ENCODE results near the gene PHC1.

- TF ChIP-seq, protein P1, sequence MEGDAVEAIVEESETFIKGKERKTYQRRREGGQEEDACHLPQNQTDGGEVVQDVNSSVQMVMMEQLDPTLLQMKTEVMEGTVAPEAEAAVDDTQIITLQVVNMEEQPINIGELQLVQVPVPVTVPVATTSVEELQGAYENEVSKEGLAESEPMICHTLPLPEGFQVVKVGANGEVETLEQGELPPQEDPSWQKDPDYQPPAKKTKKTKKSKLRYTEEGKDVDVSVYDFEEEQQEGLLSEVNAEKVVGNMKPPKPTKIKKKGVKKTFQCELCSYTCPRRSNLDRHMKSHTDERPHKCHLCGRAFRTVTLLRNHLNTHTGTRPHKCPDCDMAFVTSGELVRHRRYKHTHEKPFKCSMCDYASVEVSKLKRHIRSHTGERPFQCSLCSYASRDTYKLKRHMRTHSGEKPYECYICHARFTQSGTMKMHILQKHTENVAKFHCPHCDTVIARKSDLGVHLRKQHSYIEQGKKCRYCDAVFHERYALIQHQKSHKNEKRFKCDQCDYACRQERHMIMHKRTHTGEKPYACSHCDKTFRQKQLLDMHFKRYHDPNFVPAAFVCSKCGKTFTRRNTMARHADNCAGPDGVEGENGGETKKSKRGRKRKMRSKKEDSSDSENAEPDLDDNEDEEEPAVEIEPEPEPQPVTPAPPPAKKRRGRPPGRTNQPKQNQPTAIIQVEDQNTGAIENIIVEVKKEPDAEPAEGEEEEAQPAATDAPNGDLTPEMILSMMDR (conservative IDR thresholded peaks at IDR 0.05; ENCODE audit: low read length) = no peak
- TF ChIP-seq EZH2phosphoT487 (IDR thresholded peaks at IDR 0.05; ENCODE audit: borderline replicate concordance, low read depth, low read length) = no peak
These were observed 9.6 kb upstream of the PHC1 start for GRCh38 chr12:8904665-8905064.
